ENCODE results near the gene RGMA.

GRCh38 chr15:93076217-93076616, 12.8 kb downstream of the RGMA start:
- TF ChIP-seq, protein P1, sequence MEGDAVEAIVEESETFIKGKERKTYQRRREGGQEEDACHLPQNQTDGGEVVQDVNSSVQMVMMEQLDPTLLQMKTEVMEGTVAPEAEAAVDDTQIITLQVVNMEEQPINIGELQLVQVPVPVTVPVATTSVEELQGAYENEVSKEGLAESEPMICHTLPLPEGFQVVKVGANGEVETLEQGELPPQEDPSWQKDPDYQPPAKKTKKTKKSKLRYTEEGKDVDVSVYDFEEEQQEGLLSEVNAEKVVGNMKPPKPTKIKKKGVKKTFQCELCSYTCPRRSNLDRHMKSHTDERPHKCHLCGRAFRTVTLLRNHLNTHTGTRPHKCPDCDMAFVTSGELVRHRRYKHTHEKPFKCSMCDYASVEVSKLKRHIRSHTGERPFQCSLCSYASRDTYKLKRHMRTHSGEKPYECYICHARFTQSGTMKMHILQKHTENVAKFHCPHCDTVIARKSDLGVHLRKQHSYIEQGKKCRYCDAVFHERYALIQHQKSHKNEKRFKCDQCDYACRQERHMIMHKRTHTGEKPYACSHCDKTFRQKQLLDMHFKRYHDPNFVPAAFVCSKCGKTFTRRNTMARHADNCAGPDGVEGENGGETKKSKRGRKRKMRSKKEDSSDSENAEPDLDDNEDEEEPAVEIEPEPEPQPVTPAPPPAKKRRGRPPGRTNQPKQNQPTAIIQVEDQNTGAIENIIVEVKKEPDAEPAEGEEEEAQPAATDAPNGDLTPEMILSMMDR (IDR thresholded peaks at IDR 0.05) = no peak
- no peak for TF ChIP-seq POLR2A (IDR thresholded peaks at IDR 0.05)

All from right lobe of liver (tissue), 4 donors.